ENCODE data around the gene OTUD4.

The OTUD4 gene

GRCh38 chr4:145103496-145103895 lies 76.9 kb downstream of the OTUD4 start:
- no peak for DNase-seq

- no peak for DNase-seq
Measured at GRCh38 chr4:145102619-145103018, 77.8 kb downstream of the OTUD4 start.

GRCh38 chr4:145101091-145101490 lies 79.3 kb downstream of the OTUD4 start:
- DNase-seq = no peak

- no peak for DNase-seq
Measured at GRCh38 chr4:145099653-145100052, 80.7 kb downstream of the OTUD4 start.

GRCh38 chr4:145098675-145099037 lies 81.7 kb downstream of the OTUD4 start:
- DNase-seq = peak; percentile 45

- peak; percentile 95 for DNase-seq
Measured at GRCh38 chr4:145097821-145098674, 82.3 kb downstream of the OTUD4 start, which contains the start of the genes ABCE1 and ANAPC10. Gene ABCE1 (plus strand): TSS chr4:145098311. CDS start chr4:145104413, 6,102 bp downstream. Gene ANAPC10 (minus strand): TSS chr4:145098196. CDS start chr4:145096099, 2,097 bp downstream.

GRCh38 chr4:145097331-145097820 lies 83.0 kb downstream of the OTUD4 start:
- peak; percentile 1 for DNase-seq

- DNase-seq = no peak
Measured at GRCh38 chr4:145093638-145094037, 86.8 kb downstream of the OTUD4 start.

- DNase-seq = no peak
Measured at GRCh38 chr4:145090380-145090779, 90.0 kb downstream of the OTUD4 start.

- no peak for DNase-seq
Measured at GRCh38 chr4:145083891-145084605, 96.3 kb downstream of the OTUD4 start.

Measured in central memory CD4-positive, alpha-beta T cell (primary cell).